GM19240 (cell line): ENCODE data around the gene RASL10A.

ENCODE experiments used
- DNase-seq: peaks from one replicate; pipeline ENCODE4 v3.0.0; 2011; ENCODE audit warnings: low spot score; ENCODE audit not compliant: insufficient read length

RASL10A gene

GRCh38 chr22:29323641-29324040, 8.1 kb upstream of the RASL10A start:
- DNase-seq = no peak

GRCh38 chr22:29320546-29320945, 5.0 kb upstream of the RASL10A start:
- DNase-seq = no peak

GRCh38 chr22:29319072-29319471, 3.6 kb upstream of the RASL10A start:
- no peak for DNase-seq

GRCh38 chr22:29317827-29318454, 2.4 kb upstream of the RASL10A start:
- no peak for DNase-seq

GRCh38 chr22:29316141-29316828, 788 bp upstream of the RASL10A start:
- no peak for DNase-seq

GRCh38 chr22:29314537-29315285, 786 bp downstream of the RASL10A start:
- no peak for DNase-seq

GRCh38 chr22:29313576-29314466, 1.7 kb downstream of the RASL10A start:
- no peak for DNase-seq

- no peak for DNase-seq
Observed at GRCh38 chr22:29313126-29313575, 2.3 kb downstream of the RASL10A start.

GRCh38 chr22:29312218-29313125, 3.0 kb downstream of the RASL10A start:
- no peak for DNase-seq

GRCh38 chr22:29311464-29312217, 3.9 kb downstream of the RASL10A start:
- no peak for DNase-seq

GRCh38 chr22:29310863-29311339, 4.6 kb downstream of the RASL10A start:
- no peak for DNase-seq

GRCh38 chr22:29310065-29310862, 5.2 kb downstream of the RASL10A start:
- DNase-seq = no peak

GRCh38 chr22:29309332-29310064, 6.0 kb downstream of the RASL10A start:
- DNase-seq = no peak

- DNase-seq = no peak
Observed at GRCh38 chr22:29308791-29309262, 6.7 kb downstream of the RASL10A start.

- DNase-seq = no peak
Observed at GRCh38 chr22:29308148-29308790, 7.2 kb downstream of the RASL10A start.

- no peak for DNase-seq
Observed at GRCh38 chr22:29307596-29308147, 7.8 kb downstream of the RASL10A start.
